GM18861 (cell line): ENCODE measurements around the gene REXO2.

Experiments
- ATAC-seq: cut with Tn5 transposase; IDR thresholded peaks from one replicate; pipeline ENCODE4 v1.9.1; 2021; ENCODE audit not compliant: unreplicated experiment

REXO2 gene

DNA sequence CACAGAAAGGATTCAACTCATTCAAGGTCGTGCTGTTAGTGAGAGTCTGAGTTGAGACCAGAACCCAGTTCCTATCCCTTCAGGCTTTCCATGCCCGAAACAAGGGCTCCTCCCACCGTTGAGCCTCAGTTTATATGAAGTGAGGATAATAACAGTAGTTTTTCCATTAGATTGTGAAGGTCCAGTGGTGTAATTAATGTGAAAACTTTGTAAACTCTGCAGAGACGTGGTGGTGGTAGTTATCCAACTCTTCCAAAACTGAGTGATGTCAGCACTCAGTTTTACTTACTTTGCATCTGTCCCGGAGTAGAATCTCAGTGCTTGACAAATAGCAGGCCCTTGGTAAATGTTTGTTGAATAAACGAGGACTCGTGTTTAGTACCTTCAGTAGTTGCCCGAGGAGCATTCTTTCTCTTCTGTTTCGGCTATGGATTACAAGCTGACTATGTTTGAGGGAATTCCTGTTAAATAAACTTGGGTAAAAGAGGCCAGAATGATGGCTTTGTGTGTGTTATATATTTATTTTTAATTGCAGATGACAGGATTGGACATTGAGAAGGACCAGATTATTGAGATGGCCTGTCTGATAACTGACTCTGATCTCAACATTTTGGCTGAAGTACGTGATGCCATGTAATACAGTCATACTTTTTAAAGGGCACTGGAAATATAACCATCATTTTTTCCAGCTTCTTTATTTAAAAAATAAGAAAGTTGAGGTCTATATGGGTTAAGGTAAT is 1.0 kb downstream of the REXO2 start:
- ATAC-seq, result no peak

DNA sequence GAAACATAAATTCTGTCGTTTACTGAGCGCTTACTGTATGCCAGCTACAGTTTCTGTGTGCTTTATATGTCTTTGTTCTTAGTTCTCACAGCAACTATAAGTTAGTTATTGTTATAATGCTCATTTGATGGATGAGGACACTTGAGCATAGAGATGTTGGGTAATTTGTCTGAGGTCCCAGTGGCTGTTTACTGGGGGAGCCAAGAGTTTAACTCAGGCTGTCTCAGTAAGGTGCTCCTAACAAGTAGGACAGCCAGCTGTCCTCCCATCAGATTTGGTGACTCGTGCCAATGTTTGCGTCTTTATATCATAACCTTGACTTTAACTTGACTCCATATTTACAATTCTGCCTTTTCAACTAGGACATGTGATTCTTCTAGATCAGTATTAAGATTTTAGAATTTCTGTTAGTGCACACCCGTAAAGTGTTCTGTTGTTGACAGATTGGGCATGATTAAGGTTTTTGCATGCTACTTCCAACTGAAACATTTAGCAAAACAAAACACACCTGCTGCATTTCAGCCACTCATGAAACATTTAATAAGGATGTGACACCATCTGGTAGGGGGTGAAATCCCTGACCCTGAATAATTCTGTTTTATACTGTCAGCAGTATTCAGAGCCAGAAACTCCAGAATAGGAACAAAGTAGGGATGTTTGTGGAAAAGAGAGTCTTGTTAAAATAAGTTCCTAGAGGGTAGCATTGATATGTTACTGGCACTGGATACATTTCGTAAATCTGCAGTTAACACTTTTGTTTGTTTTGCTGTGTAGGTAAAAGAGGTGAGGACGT is 1.9 kb downstream of the REXO2 start:
- ATAC-seq, result no peak

DNA sequence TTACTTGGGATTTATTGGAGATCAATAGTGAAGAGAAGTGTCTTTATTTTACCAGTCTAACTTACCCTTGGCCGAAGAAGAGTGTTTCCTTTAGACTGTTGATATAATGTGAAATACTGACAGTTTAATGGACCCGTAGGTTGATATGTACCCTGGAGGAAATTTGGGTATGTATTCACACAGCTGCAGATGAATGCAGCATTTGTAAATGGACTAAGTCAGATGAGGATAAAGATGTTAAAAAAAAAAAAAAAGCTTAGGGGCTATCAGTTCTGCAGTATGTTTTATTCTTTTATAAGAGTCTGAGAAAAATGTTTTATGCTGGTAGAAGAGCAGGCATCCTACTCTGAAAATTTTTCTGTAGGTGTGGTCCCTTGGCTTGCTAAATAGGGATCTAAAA is 2.7 kb downstream of the REXO2 start:
- ATAC-seq, result no peak

DNA sequence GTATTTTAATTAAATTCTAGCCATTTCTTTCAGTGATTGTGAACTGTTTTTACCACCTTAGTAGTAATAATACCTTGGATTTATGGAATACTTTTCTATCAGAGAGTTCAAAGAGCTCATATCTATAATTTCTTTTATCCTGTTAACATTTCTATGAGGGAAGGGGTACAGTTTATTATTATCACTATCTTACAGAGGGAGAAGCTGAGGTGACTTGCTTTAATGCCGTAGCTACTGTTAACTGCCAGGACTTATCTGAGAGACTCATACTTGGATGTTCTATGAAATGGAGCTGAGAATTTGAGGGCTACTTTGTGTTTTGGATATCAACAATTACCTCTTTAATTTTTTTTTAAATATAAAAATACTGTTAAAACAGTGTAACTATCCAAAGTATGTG is 3.3 kb downstream of the REXO2 start:
- ATAC-seq, result no peak

DNA sequence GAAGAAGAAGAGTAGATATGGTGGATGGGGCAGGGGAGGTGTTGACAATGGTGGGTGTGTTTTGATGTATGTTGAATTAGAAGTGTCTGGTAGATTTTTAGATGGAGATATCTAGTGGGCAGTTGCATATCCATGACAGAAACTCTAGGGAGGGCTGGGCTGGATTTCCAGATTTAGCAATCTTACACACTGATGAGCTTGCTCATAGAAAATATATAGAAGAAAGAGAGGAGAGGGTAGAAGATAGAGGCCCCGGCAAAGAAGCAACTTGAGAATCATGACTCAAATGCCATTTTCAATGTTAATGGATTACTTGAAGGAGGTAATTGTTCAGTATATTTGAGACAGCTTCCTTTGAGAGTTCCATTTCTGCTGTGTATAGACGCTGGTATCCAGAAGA is 8.2 kb downstream of the REXO2 start:
- no peak for ATAC-seq

DNA sequence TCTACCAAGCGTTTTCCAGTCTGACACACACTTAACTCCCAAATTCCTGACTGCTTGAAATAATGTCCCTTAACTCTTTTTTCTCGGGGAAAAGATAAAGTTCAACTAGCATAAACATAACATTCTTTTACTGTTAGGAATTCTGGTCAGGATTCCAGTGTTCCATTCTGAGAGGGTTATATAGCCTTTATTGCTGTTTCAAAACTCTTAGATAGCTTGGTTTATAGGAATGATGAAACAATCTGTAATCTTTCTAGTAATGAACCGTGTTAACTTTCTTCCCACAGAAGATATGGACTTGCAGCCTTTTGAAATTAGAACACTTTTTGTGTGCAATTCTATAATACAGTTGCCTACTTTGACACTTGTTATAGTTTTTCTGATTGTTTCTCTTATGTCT is 8.6 kb downstream of the REXO2 start:
- no peak for ATAC-seq

DNA sequence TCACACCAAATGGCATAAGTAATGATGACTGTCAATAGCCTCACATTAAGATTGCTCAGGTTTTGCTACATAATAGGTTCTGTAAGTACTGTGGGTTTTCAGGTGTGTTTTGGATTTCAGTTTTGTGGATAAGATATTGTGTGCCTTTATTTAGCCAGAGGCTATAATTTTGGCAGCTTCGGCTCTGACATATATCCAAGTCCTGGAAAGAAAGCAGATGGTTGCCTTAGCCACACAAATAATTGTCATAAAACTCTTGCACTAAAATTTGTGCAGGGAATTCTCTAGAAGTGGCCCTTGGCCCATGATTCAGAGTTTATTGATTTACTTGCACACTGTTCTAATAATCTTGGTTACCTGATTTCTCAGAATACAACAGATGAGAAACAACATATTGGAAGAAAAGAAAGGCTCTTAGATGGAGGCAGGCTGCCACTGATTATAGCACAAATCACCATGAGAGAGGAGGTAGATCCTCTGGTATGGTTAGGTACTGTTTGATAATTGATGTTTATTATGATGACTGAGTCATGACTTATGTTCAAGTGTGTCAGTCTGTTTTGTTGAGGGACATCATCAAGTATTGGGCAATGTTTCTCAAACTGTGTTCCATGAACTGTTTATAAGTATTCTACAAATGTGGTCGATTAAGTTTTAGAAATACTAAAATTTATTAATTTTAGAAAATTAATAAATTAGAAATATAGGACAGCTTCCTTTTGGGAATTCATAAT is 9.6 kb downstream of the REXO2 start:
- no peak for ATAC-seq

DNA sequence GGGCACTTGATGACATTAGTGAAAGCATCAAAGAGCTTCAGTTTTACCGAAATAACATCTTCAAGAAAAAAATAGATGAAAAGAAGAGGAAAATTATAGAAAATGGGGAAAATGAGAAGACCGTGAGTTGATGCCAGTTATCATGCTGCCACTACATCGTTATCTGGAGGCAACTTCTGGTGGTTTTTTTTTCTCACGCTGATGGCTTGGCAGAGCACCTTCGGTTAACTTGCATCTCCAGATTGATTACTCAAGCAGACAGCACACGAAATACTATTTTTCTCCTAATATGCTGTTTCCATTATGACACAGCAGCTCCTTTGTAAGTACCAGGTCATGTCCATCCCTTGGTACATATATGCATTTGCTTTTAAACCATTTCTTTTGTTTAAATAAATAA is 10.6 kb downstream of the REXO2 start:
- no peak for ATAC-seq

DNA sequence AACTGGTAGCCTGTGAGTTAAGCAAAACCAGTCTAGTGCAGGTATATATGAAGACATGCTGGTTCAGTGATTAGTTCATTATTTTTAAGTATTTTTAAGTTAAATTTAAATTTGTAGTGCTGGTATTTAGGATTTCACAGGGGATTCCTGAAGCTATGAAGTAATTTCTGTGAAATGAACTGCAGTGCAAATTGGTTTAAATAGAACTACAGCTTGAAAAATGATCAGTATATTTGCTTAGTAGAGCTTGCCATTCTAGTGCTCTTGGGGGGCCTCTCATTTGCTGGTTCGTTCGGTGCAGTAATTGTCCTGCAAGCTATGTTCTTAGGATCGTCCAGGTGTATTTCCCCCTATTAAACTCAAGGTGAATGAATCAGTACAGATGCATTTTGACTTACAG is 13.1 kb downstream of the REXO2 start:
- ATAC-seq, result no peak

DNA sequence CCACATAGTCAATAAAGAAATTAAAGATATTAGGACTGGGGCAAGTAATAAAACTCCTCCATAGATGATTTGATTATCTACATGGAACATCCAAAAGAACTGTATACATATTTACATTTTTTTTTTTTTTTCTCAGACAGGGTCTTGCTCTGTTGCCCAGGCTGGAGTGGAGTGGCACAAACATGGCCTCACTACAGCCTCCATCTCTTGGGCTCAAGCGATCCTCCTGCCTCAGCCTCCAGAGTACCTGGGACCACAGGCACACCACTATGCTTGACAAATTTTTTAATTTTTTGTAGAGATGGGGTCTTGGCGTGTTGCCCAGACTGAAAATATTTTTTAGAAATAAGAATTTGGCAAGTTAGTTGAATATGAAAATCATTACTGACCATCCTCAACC is 24.7 kb downstream of the REXO2 start:
- ATAC-seq, result no peak

DNA sequence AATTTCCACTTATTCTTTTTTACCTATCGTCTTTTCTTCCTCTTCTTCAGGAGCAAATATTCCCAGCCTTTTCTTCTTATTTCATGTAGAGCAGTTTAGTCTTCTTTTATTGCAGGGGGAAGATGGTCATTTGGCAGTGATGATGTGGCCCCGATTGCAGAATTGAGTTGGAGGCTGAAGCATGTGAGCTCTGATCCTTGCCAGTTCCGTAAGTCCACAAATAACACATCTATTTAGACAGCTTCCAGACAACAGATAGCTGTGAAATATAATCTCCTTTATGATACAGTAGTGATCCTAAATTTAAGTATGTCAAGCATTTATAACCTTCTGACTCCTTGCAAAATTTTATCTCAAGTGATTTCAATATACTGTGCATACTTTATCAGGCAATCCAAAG is 27.5 kb downstream of the REXO2 start:
- ATAC-seq, result no peak

DNA sequence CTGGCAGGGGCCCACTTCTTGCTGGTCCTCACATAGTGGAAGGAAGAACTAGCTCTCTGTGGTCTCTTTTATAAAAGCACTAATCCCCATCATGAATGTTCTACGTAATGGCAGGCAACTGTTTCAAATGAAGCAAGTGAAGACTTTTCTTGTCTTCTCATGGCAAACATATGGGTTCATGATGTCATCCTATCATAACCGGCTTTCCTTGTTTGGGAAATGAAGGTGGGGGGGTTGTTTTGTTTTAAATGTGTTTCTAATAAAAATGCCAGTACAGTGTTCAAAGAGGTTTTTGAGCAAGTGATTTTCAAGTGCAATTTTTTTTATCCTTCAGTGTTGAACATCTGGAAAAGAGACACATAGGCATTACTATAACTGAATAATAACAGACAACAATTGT is 33.4 kb downstream of the REXO2 start:
- ATAC-seq, result no peak

DNA sequence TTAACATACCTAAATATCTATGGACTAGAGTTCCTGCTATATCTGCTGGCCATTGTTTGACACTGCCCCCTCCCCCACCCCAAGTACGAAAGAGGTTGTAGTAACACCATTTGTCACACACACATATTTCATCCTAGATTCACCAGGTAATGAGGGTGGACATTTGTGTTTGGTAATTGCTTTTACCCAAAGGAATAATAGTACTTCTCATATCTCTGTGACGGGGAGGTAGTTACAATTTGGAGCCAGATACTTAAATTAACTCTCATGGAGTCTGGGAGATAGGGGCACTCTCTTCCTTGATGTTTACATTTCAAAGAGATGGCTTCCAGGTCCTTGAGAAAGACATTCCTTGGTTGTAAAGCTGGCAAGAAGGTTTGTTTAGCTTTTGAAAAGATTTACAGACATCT is 38.7 kb downstream of the REXO2 start:
- ATAC-seq, result no peak

DNA sequence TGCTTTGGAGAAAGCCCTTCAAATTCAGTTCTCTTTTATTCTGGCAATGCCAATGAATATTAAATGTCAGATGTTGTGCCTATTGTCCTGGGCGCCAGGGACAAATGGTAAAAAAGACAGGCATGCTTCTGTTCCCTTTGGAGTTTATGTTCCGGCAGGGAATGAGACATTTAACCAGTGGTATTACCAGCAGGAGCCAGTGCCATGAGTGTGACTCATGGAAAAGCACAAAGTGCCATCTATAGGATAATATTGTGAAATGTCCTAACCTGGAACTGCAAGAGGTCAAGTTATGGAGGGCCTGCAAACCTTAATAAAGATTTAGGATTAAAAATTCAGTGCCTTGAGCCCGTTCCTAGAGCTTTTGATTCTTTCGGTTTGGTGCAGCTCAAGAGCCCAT is 39.5 kb downstream of the REXO2 start:
- no peak for ATAC-seq

DNA sequence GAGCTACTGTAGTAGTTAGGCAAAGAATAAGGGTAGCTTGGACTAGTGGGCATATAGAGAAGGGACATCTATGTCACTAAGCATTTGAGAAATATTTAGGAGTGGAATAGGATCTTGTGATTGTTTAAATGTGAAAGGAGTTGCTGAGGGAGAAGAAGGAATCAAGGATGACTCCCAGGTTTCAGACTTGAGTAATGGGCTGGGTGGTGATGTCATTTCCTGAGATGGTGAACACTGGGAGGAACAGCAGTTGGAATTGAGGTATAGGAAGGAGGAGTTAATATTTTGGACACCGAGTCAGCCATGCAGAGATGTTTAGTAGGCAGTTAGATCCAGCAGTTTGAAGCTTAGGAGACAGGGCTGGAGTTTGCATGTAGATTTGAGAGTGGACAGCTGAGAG is 40.1 kb downstream of the REXO2 start:
- ATAC-seq, result no peak

DNA sequence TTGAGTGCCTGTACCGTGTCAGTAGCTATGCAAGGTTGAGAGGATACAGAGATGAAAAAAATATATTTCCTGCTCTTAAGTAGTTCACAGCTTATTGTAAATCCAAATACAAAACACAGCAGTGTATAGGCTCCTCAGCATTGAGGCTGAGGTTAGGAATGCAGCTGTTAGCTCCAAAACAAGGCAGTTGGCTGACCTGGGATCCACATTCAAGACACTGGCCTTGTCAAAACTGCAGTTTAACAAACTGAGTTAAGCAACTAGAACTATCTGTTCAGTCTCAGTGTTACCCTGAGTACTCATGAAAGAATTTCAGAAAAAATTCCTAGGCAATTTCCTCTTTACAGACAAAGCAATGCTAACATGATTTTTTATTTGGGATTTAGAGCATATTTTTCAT is 42.8 kb downstream of the REXO2 start:
- no peak for ATAC-seq

DNA sequence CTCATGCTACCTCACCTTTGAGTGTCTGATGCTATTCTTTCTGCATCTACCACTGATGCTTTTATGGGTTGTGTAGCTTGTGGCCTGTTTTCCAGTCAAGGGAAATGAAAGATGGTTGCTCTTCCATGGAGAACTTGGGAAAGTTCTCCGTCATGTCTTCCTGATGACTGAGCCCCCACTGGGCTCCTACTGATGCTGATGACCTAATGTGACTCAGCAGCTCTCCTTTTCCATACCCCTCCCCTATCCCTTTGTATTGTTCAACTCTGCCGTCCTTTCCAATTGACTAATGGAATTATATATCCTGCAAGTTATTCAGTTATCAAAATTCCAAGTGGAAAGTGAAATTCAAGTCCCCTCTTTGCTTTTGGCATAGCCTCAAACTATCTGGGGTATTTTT is 44.7 kb downstream of the REXO2 start:
- no peak for ATAC-seq

DNA sequence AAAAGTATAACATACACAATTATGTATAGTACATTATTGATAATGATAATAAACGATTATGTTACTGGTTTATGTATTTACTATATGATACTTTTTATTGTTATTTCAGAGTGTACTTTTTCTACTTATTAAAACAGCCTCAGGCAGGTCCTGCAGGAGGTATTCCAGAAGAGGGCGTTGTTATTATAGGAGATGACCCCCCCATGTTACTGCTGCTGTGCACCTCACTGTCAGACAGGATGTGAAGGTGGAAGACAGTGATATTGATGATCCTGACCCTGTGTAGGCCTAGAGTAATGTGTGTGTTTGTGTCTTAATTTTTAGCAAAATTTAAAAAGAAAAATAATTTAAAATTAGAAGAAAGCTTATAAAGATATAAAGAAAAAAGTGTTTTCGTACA is 57.6 kb downstream of the REXO2 start:
- ATAC-seq, result no peak

DNA sequence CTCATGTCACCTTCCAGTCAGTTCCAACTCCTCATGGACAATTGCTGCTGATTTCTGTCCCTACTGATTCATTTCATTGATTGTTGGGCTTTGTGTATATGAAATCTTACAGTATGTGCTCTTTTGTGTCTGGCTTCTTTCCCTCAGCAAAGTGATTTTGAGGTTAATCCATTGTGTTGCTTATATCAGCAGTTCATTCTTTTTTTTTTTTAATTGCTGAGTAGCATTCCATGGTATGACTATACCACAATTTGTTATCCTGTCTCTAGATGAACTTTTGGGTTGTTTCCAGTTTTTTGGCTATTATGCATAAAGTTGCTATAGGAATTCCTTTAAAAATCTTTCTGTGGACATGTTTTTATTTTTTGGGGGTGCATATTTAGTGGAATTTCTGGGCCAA is 60.5 kb downstream of the REXO2 start:
- ATAC-seq, result no peak
